IPS-18c (cell line): ENCODE measurements around the gene ITSN1.
"Not testable (repeated sequence)": the region's sequence is repeated elsewhere in the genome, so short reads cannot be mapped to it uniquely, and the experiment has no call there.

Source experiments
- H3K4me3 ChIP-seq: 2 replicates; pipeline ENCODE4 v1.7.0; 2013; ENCODE audit warnings: low read depth, mild to moderate bottlenecking, low read length, moderate library complexity; ENCODE audit not compliant: insufficient read depth
- H3K9me3 ChIP-seq: one replicate; pipeline ENCODE4 v1.6.1; 2013; ENCODE audit warnings: mild to moderate bottlenecking, low read length, moderate library complexity; ENCODE audit not compliant: control insufficient read depth, insufficient read depth

ITSN1 gene

GRCh38 chr21:33931052-33931798 lies 288.9 kb downstream of the ITSN1 start:
- H3K9me3 ChIP-seq: not testable (repeated sequence)
- peak overlapping the region; percentile 60; the same call in 1 of the 2 replicates for H3K4me3 ChIP-seq

DNA sequence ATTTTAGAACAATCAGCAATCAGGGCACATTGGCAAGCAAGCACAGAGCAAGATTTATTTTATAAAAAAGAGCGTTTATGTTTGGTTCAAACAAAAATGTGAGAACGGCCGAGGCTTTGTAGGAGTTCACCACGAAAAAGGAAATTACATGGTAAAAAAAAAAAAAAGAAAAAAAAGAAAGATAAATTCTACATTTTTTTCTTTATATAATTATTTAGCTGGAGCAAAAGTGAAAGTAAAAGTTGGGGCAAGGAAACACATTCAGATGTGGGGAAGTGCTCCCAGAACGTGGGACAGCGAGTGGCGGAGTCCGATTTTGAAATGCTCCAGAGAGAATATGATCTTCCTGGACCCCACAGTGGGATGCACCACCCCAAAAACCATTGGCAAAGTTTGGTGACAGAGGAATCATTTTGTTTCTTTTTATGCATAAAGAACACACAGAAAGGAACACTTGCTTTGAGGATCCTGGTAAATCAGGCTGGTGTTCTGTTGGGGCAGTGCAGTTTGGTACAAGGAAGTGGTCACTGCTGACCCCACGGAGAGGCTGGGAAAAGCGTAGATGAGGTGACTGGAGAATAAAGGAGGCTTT lies 289.6 kb downstream of the ITSN1 start:
- no peaks in the 10 kb centered on the region for H3K9me3 ChIP-seq
- H3K4me3 ChIP-seq: peak overlapping the region; percentile 60

DNA sequence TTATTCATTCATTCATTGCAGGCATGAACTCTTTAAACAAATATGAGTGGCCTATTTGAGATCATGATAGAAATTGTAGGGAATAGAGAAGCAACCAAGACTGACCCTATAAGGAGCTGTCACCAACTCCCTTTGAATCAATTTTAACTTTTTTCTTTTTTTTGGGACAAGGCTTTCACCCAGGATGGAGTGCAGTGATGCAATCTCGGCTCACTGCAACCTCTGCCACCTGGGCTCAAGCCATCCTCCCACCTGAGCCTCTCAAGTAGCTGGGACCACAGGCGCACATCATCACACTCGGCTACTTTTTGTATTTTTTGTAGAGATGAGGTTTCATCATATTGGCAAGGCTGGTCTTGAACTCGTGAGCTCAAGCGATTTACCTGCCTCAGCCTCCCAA lies 290.4 kb downstream of the ITSN1 start:
- Histone ChIP-seq H3K9me3 (no peaks in the 10 kb centered on the region), H3K4me3 (peak overlapping the region; percentile 60; the same call in 1 of the 2 replicates)

DNA sequence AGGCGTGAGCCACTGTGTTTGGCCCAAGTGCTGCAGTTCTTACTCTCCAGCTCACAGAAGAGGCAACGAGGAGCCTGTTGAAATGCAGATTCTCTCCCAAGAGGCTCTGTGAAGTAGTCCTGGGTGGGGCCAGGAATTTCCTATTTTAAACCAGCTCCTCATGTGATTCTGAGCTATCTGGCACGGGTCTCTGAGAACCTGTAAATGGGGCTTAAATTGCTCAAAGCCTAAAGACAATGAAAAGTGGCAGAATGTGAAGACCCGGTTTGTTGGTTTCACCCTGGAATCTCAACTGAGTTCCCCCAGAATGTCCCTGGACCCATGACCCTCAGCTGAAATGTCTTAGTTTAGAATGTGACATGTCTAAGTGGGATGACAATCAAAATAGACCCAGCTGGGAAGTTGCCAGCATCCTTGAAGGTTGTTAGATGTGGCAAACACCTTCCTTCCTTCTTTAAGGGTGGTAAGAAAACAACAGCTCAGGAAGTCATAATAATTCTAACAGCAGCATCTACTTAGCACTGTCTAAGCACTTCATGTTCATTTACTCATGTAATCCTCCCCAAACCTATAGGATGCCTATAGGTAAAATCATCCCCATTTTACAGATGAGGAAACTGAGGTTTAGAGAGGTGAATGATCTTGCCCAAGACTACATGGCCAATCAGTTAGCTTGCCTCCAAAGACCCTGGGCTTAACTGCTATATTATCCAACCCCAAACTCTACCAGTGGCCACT lies 294.2 kb downstream of the ITSN1 start:
- no peaks in the 10 kb centered on the region for H3K9me3 ChIP-seq
- H3K4me3 ChIP-seq: no peak overlapping the region

DNA sequence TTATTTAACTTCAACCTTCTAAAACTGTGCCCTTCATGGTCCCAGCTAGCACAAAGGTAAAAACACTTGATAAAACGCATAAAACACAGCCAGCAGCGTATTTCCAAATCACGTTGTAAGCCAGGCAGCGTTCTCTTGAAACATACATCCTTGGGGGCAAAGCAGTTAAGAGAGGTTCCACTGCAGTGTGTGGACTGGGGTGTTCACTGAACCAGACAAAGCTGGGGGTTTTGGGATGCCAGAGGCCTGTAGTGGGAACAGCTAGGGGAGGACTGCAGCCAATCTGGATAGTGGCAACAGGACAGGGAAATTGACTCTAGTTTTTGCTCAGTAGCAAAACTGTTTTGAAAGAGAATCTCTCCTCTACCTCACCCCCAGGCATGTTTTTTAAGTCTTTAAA lies 294.8 kb downstream of the ITSN1 start:
- H3K4me3 ChIP-seq: no peak overlapping the region
- H3K9me3 ChIP-seq: no peaks in the 10 kb centered on the region

- H3K9me3 ChIP-seq: no peaks in the 10 kb centered on the region
Measured at GRCh38 chr21:33937931-33938339, 295.6 kb downstream of the ITSN1 start.

GRCh38 chr21:33938381-33938780 lies 296.1 kb downstream of the ITSN1 start:
- H3K4me3 ChIP-seq: no peak overlapping the region

More at GRCh38 chr21:33937931-33938339, 295.6 kb downstream of the ITSN1 start:
- H3K4me3 ChIP-seq: no peak overlapping the region

GRCh38 chr21:33939226-33939625 lies 296.9 kb downstream of the ITSN1 start:
- H3K9me3 ChIP-seq: peaks cover 2% of the 10 kb centered on the region
- no peak overlapping the region for H3K4me3 ChIP-seq

More at GRCh38 chr21:33938381-33938780, 296.1 kb downstream of the ITSN1 start:
- no peaks in the 10 kb centered on the region for H3K9me3 ChIP-seq

DNA sequence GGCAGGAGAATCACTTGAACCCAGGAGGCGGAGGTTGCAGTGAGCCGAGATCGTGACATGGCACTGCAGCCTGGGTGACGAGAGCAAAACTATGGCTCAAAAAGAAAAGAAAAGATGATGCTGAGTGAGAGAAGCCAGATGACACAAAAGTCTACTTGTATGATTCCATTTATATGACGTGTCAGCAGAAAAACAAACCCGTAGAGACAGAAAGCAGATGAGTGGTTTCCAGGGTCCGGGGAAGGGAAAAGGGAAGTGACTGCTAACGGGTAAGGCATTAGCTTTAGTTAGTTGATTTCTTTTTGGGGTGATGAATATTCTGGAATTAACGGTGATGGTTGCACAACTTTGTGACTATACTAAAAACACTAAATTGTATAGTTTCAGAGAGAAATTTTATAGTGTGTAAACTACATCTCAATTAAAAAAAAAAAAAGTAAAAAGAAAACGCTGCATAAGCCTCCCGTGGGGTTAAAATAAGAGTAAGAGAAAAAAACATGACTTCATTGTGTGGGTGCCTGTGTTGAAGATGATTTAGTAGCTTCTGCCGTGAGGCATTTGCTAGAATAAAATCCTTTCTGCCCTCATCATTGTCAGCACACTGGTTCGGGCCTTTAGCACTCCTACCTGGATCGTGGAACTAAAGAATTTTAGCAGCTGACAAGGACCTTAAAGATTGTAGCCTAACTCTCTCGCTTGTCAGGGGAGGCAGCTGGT lies 298.0 kb downstream of the ITSN1 start:
- H3K9me3 ChIP-seq: peaks cover 2% of the 10 kb centered on the region
- H3K4me3 ChIP-seq: no peak overlapping the region

DNA sequence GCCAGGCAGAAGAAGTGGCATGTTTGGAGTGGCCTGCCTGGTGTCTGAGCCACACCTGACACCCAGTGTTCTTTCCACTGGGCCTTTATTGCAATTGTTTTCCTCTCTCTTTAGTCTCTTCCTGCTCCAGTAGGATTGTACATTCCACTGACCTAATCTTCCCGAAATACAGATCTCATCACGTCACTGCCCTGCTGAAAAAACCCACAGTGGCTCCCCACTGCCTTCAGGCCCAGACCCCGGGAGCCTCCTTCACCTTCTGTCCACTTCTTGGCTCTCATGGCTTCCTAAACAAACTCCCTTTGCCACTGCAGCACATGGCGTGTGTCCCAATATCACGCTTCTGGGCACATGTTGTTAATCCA lies 298.6 kb downstream of the ITSN1 start:
- Histone ChIP-seq H3K9me3 (peaks cover 2% of the 10 kb centered on the region), H3K4me3 (no peak overlapping the region)

DNA sequence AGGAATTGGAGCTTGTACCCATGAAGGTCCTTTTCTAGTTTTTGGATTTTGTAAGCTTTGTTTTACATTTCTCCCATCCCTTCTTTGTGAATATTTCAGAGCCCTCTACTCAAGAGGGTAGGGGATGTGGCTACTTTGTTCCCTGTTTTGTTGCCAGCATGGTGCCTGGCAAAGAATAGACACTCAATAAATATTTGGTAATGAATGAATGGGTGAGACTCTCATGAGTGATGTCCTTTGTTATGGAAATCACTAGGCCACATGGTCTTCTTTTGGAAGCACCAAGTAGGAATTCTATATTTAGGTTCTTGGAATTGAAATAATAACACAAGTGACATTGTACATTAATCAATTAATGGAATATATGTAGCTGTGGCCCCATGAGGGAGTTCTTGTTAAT lies 300.1 kb downstream of the ITSN1 start:
- no peak overlapping the region for H3K4me3 ChIP-seq
- peaks cover 2% of the 10 kb centered on the region for H3K9me3 ChIP-seq

- peaks cover 2% of the 10 kb centered on the region for H3K9me3 ChIP-seq
- H3K4me3 ChIP-seq: no peak overlapping the region
Measured at GRCh38 chr21:33943293-33943692, 301.0 kb downstream of the ITSN1 start.

DNA sequence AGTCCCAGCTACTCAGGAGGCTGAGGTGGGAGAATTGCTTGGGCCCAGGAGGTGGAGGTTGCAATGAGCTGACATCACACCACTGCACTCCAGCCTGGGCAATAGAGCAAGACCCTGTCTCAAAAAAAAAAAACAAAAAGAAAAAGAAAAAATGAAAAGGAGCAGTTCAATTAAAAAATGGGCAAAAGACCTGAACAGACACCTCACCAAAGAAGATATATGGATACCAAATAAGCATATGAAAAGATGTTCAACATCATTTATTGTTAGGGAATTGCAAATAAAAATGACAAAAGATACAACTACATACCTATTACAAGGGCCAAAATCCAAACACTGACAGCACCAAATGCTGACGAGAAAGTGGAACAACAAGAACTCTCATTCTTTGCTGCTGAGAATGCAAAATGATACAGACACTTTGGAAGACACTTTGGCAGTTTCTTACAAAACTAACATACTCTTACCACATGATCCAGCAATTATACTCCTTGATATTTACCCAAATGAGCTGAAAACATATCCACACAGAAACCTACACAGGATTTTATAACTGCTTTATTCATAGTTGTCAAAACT lies 302.0 kb downstream of the ITSN1 start:
- Histone ChIP-seq H3K9me3 (peaks cover 2% of the 10 kb centered on the region), H3K4me3 (no peak overlapping the region)

DNA sequence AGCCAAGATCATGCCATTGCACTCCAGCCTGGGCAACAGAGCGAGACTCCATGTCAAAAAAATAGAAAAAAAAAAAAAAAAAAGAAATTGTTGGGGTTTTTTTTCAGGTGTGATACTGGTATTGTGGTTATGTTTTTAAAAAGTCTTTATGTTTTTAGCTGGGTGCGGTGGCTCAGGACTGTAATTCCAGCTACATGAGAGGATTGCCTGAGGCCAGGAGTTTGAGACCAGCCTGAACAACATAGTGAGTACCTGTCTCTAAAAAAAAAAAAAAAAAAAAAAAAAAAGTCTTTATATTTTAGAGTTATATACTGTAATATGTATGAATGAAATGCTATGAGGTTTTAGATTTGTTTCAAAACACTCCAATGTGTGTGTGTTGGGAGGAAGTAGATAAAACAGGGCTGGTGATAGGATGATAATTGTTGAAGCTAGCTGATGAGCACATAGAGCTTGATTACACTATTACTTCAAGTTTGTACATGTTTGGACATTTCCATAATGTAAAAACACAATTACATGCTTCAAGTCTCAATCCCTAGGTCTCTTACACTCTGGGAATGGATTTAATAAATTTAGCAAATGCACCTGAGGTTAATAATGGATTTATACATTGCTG lies 303.5 kb downstream of the ITSN1 start:
- peaks cover 2% of the 10 kb centered on the region for H3K9me3 ChIP-seq
- H3K4me3 ChIP-seq: no peak overlapping the region

- Histone ChIP-seq H3K9me3 (peaks cover 2% of the 10 kb centered on the region), H3K4me3 (no peak overlapping the region)
Measured at GRCh38 chr21:33947451-33948095, 305.3 kb downstream of the ITSN1 start.
